Lower leg skin (tissue), 3 donors: ENCODE data around the gene COL2A1.

ENCODE experiments used
- POLR2A ChIP-seq, 2 donors: fragments of 450-650 bp; IDR thresholded peaks; one replicate each; pipeline ENCODE4 v1.6.1; 2016 to 2017; ENCODE audit warnings: antibody characterized with exemption in 2 of 2, mild to moderate bottlenecking in 1 of 2, moderate library complexity in 1 of 2
- TF ChIP-seq, protein P1 (sequence below), 3 donors: fragments of 450-650 bp; IDR thresholded peaks; one replicate each; pipeline ENCODE4 v1.5.1; 2016; ENCODE audit warnings: antibody characterized with exemption in 3 of 3, mild to moderate bottlenecking in 3 of 3, moderate library complexity in 2 of 3

DNA sequence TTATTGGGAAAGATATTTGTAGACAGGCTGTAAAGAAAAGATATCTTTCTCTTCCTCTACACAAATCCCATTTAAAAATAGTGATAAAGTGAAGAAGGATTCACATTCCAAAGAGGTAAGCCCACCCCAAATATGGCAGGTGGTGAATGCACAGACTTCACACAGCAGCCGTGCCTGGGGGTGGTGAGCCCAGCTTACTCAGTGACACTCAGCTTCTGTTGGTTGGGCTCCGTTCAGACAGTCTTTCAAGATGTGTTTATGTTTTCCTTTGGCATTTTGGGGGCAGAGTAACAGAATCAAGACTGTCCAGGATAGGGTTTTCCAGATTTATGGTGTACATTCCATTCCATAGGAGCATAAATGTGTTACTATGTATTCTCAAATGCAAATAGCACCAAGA is 4.1 kb upstream of the COL2A1 start:
- TF ChIP-seq, protein P1, sequence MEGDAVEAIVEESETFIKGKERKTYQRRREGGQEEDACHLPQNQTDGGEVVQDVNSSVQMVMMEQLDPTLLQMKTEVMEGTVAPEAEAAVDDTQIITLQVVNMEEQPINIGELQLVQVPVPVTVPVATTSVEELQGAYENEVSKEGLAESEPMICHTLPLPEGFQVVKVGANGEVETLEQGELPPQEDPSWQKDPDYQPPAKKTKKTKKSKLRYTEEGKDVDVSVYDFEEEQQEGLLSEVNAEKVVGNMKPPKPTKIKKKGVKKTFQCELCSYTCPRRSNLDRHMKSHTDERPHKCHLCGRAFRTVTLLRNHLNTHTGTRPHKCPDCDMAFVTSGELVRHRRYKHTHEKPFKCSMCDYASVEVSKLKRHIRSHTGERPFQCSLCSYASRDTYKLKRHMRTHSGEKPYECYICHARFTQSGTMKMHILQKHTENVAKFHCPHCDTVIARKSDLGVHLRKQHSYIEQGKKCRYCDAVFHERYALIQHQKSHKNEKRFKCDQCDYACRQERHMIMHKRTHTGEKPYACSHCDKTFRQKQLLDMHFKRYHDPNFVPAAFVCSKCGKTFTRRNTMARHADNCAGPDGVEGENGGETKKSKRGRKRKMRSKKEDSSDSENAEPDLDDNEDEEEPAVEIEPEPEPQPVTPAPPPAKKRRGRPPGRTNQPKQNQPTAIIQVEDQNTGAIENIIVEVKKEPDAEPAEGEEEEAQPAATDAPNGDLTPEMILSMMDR (IDR thresholded peaks at IDR 0.05): no peak
- TF ChIP-seq POLR2A (IDR thresholded peaks at IDR 0.05): no peak
